ENCODE results near the gene HS3ST3B1.

GRCh38 chr17:14298221-14298946, 2.5 kb upstream of the HS3ST3B1 start:
- no peak for TF ChIP-seq CTCF (IDR thresholded peaks at IDR 0.05 in 4 of 5, conservative IDR thresholded peaks at IDR 0.05 in 1 of 5)
- TF ChIP-seq POLR2A (IDR thresholded peaks at IDR 0.05) = no peak
